ENCODE measurements around the gene IL2RG. TPM values are rescaled to one million over a fixed set of nuclear protein-coding genes. Genes with fewer than 3 reads are reported as not detected.

Gene IL2RG
- total RNA-seq, 1 donor from 2014 or later, result 1.0 TPM

DNA sequence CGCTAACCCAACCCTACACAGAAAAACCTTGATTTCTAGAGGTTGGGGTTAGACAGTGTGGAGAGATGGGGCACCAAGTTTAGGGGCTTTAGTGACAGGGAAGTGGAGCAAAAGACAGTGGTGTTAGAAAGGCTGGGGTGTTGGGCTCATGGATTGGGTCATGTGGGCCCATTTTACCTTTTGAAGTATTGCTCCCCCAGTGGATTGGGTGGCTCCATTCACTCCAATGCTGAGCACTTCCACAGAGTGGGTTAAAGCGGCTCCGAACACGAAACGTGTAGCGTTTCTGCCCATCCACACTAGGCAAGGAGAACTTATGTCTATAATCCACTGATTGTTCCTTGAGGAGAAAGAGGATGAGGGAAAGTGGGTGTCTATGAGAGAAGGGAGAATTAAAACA, 2.3 kb downstream of the IL2RG start:
- Histone ChIP-seq H3K27ac (ENCODE audit: low read depth, low read length) (no peak overlapping the region), H3K4me1 (ENCODE audit: control insufficient read depth in 3 of 3, insufficient read depth in 3 of 3, low read length in 3 of 3) (no peaks in the 10 kb centered on the region), H3K4me3 (ENCODE audit: low read length in 3 of 3) (no peak overlapping the region), H3K9ac (ENCODE audit: low read depth in 1 of 3, low read length in 3 of 3) (no peak overlapping the region), H3K36me3 (ENCODE audit: control insufficient read depth in 3 of 3, insufficient read depth in 3 of 3, low read length in 3 of 3) (no peaks in the 10 kb centered on the region), H3K9me3 (ENCODE audit: control insufficient read depth in 3 of 3, low read length in 3 of 3) (no peaks in the 10 kb centered on the region), H3K27me3 (ENCODE audit: control insufficient read depth in 3 of 3, insufficient read depth in 3 of 3, low read length in 3 of 3) (peaks cover 0 to 5% (median 0%) of the 10 kb centered on the region in 3 donors)

DNA sequence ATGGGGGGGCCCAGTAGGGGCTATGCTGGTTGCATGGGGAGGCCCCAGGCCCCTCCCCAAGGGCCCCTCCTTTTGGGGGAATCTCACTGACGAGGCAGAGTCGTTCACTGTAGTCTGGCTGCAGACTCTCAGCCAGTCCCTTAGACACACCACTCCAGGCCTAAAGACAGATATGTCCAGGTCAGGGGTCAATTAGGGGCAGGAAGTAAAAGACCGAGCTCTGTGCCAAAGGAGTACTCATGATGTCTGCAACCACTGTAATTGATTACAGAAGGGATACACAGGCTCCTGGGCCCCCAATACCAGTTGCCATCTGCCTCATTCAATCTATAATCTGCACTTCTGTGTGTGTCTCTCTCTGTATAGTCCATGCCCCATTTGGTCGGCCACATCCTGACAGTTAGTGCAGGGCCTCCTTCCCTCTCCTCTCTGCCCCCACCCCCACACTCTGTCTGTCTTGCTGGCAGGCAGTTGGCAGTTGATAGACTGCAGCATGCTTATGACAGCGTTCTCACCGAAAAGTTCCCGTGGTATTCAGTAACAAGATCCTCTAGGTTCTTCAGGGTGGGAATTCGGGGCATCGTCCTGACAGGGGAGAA, 3.5 kb downstream of the IL2RG start:
- Histone ChIP-seq H3K27me3 (ENCODE audit: control insufficient read depth in 3 of 3, insufficient read depth in 3 of 3, low read length in 3 of 3) (peaks cover 0 to 5% (median 0%) of the 10 kb centered on the region in 3 donors), H3K9ac (ENCODE audit: low read depth in 1 of 3, low read length in 3 of 3) (no peak overlapping the region), H3K4me1 (ENCODE audit: control insufficient read depth in 3 of 3, insufficient read depth in 3 of 3, low read length in 3 of 3) (no peaks in the 10 kb centered on the region), H3K36me3 (ENCODE audit: control insufficient read depth in 3 of 3, insufficient read depth in 3 of 3, low read length in 3 of 3) (no peaks in the 10 kb centered on the region), H3K9me3 (ENCODE audit: control insufficient read depth in 3 of 3, low read length in 3 of 3) (no peaks in the 10 kb centered on the region), H3K27ac (ENCODE audit: low read depth, low read length) (no peak overlapping the region), H3K4me3 (ENCODE audit: low read length in 3 of 3) (no peak overlapping the region)

DNA sequence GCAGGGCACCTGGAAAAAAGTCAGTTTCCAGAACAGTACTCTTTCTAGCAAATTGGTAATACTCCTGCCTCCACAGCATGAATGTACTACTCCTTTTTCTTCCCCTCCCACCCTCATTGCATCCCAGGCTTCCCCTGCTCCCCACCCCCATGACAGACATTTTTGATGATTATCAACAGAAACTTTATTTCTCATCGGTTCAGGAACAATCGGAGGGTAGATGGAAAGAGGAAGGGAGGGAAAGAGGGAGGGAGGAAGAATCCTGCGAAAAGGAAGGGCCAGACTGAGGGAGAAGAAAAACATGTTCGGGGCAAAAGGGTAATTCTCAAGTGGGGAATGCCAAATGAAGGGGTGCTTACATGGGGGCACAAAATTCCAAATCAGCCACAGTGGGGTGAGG, 4.1 kb downstream of the IL2RG start:
- Histone ChIP-seq H3K9ac (ENCODE audit: low read depth in 1 of 3, low read length in 3 of 3) (no peak overlapping the region), H3K4me1 (ENCODE audit: control insufficient read depth in 3 of 3, insufficient read depth in 3 of 3, low read length in 3 of 3) (no peaks in the 10 kb centered on the region), H3K4me3 (ENCODE audit: low read length in 3 of 3) (no peak overlapping the region), H3K9me3 (ENCODE audit: control insufficient read depth in 3 of 3, low read length in 3 of 3) (no peaks in the 10 kb centered on the region), H3K27me3 (ENCODE audit: control insufficient read depth in 3 of 3, insufficient read depth in 3 of 3, low read length in 3 of 3) (peaks cover 0 to 5% (median 0%) of the 10 kb centered on the region in 3 donors), H3K27ac (ENCODE audit: low read depth, low read length) (no peak overlapping the region), H3K36me3 (ENCODE audit: control insufficient read depth in 3 of 3, insufficient read depth in 3 of 3, low read length in 3 of 3) (no peaks in the 10 kb centered on the region)

DNA sequence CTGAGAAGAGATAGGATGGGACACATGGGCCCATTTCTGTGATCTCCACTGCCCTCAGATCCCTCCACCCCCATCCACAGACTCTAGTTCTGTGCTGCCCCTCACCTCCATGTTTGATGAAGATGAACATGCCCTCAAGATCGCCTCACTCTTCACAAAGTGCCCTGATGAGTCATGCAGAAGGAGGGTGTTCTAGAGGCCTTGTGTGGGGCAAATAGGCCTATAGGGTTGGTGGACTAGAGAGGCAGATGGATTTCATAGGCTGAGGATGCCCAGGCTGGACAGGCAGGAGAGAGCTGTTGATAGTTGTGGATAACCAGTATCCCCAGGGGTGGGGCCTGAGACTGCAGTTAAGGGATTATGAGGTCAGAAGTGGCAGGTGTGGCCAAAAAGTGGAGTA, 5.0 kb downstream of the IL2RG start, which contains the start of gene CXorf65:
TSS of gene CXorf65 (minus strand) at position 314 of the 400 bp plus-strand sequence. CDS start at position 130, 184 bp downstream.
- Histone ChIP-seq H3K27me3 (ENCODE audit: control insufficient read depth in 3 of 3, insufficient read depth in 3 of 3, low read length in 3 of 3) (peaks cover 0 to 5% (median 0%) of the 10 kb centered on the region in 3 donors), H3K9me3 (ENCODE audit: control insufficient read depth in 3 of 3, low read length in 3 of 3) (no peaks in the 10 kb centered on the region), H3K9ac (ENCODE audit: low read depth in 1 of 3, low read length in 3 of 3) (no peak within 1 kb of the TSS), H3K4me1 (ENCODE audit: control insufficient read depth in 3 of 3, insufficient read depth in 3 of 3, low read length in 3 of 3) (no peaks in the 10 kb centered on the region), H3K36me3 (ENCODE audit: control insufficient read depth in 3 of 3, insufficient read depth in 3 of 3, low read length in 3 of 3) (no peaks in the 10 kb centered on the region), H3K4me3 (ENCODE audit: low read length in 3 of 3) (no peak within 1 kb of the TSS), H3K27ac (ENCODE audit: low read depth, low read length) (no peak within 1 kb of the TSS)

DNA sequence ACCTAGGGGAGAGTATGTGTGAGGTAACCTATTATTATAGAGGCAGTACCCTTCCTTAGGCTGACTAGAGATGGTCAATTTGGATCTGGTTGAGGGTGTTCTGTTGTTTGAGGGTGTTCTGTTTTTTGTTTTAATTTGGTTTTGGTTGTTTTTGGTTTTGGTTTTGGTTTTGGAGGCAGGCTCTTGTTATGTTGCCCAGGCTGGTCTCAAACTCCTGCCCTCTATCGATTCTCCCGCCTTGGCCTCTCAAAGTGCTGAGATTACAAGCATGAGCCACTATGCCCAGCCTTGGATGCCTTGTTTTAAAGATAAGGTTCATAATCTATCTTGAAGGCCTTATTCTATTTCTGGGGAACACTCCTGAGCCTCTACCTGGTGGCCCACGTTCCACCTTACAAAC, 5.7 kb downstream of the IL2RG start:
- no peaks in the 10 kb centered on the region for H3K4me1 ChIP-seq (ENCODE audit: control insufficient read depth in 3 of 3, insufficient read depth in 3 of 3, low read length in 3 of 3)
- H3K27me3 ChIP-seq (ENCODE audit: control insufficient read depth in 3 of 3, insufficient read depth in 3 of 3, low read length in 3 of 3), result peaks cover 0 to 4% (median 0%) of the 10 kb centered on the region in 3 donors
- no peaks in the 10 kb centered on the region for H3K9me3 ChIP-seq (ENCODE audit: control insufficient read depth in 3 of 3, low read length in 3 of 3)
- no peak overlapping the region for H3K9ac ChIP-seq (ENCODE audit: low read depth in 1 of 3, low read length in 3 of 3)
- H3K27ac ChIP-seq (ENCODE audit: low read depth, low read length), result no peak overlapping the region
- no peak overlapping the region for H3K4me3 ChIP-seq (ENCODE audit: low read length in 3 of 3)
- H3K36me3 ChIP-seq (ENCODE audit: control insufficient read depth in 3 of 3, insufficient read depth in 3 of 3, low read length in 3 of 3), result peaks cover 0 to 2% (median 0%) of the 10 kb centered on the region in 3 donors

DNA sequence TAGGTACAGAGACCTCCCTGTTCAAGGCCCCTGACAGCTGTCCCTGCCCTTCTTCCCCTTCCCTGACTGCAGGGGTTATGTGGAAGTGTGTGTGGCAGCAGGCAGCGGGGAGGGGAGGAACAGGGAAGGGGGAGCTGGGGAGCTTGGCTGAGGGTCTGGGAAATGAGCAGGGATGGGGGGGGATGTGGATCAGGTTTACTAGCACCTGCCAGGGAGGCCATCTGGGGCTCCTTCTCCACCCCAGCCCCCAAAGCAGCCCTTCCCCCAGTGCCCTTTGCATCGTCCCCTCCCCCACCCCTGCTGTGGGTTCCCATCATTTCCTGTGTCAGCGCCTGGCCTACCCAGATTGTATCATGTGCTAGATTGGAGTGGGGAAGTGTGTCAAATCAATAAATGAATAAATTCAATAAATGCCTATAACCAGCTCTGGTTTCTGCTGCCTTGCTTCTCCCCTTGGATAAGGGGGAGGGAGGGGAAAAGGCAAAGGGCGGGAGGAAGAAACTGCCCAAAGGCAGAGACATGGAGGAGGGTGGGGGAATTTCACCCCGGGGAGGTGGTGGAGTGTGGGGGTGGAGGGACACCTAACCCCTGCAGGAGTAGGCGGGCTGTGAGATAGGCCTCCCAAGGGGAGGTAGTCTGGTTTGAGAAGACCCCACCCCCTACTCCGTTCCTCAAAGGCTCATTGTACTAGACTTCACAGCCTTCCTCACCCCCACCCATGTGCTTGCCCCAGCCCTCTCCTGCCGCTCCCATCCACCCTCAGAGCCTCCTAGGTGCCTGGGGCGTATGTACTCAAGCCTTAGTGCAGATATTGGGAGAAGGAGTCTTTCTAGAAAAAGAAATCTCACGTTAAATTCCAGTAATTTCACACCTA, 8.0 kb downstream of the IL2RG start:
- Histone ChIP-seq H3K4me3 (ENCODE audit: low read length in 3 of 3) (no peak overlapping the region), H3K4me1 (ENCODE audit: control insufficient read depth in 3 of 3, insufficient read depth in 3 of 3, low read length in 3 of 3) (peaks cover 0 to 3% (median 3%) of the 10 kb centered on the region in 3 donors), H3K27me3 (ENCODE audit: control insufficient read depth in 3 of 3, insufficient read depth in 3 of 3, low read length in 3 of 3) (no peaks in the 10 kb centered on the region), H3K36me3 (ENCODE audit: control insufficient read depth in 3 of 3, insufficient read depth in 3 of 3, low read length in 3 of 3) (peaks cover 0 to 2% (median 0%) of the 10 kb centered on the region in 3 donors), H3K9me3 (ENCODE audit: control insufficient read depth in 3 of 3, low read length in 3 of 3) (no peaks in the 10 kb centered on the region), H3K27ac (ENCODE audit: low read depth, low read length) (no peak overlapping the region), H3K9ac (ENCODE audit: low read depth in 1 of 3, low read length in 3 of 3) (no peak overlapping the region)

DNA sequence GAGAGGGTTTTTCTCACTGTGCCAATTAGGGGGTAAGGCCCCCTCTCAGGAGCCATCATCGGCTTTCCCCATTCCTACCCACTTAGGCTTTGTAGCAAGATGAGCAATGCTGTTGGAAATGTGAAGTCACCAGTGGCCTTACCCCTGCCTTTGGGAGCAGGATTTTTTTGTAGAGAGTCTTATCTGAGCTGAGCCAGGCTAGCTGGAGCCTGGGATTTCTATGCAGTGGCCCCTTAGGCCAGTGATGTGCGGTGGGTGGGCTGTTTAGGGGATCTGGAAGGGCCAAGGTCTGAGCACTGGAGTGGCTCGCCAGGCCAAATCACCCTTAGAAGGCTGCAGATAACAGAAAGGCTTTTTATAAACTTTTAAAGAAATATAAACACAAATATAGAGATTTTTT, 9.1 kb downstream of the IL2RG start:
- H3K36me3 ChIP-seq (ENCODE audit: control insufficient read depth in 3 of 3, insufficient read depth in 3 of 3, low read length in 3 of 3), result peaks cover 0 to 2% (median 0%) of the 10 kb centered on the region in 3 donors
- H3K9me3 ChIP-seq (ENCODE audit: control insufficient read depth in 3 of 3, low read length in 3 of 3), result no peaks in the 10 kb centered on the region
- no peaks in the 10 kb centered on the region for H3K27me3 ChIP-seq (ENCODE audit: control insufficient read depth in 3 of 3, insufficient read depth in 3 of 3, low read length in 3 of 3)
- H3K9ac ChIP-seq (ENCODE audit: low read depth in 1 of 3, low read length in 3 of 3), result no peak overlapping the region
- H3K4me3 ChIP-seq (ENCODE audit: low read length in 3 of 3), result no peak overlapping the region
- H3K27ac ChIP-seq (ENCODE audit: low read depth, low read length), result no peak overlapping the region
- peaks cover 3 to 6% (median 6%) of the 10 kb centered on the region in 3 donors for H3K4me1 ChIP-seq (ENCODE audit: control insufficient read depth in 3 of 3, insufficient read depth in 3 of 3, low read length in 3 of 3)

DNA sequence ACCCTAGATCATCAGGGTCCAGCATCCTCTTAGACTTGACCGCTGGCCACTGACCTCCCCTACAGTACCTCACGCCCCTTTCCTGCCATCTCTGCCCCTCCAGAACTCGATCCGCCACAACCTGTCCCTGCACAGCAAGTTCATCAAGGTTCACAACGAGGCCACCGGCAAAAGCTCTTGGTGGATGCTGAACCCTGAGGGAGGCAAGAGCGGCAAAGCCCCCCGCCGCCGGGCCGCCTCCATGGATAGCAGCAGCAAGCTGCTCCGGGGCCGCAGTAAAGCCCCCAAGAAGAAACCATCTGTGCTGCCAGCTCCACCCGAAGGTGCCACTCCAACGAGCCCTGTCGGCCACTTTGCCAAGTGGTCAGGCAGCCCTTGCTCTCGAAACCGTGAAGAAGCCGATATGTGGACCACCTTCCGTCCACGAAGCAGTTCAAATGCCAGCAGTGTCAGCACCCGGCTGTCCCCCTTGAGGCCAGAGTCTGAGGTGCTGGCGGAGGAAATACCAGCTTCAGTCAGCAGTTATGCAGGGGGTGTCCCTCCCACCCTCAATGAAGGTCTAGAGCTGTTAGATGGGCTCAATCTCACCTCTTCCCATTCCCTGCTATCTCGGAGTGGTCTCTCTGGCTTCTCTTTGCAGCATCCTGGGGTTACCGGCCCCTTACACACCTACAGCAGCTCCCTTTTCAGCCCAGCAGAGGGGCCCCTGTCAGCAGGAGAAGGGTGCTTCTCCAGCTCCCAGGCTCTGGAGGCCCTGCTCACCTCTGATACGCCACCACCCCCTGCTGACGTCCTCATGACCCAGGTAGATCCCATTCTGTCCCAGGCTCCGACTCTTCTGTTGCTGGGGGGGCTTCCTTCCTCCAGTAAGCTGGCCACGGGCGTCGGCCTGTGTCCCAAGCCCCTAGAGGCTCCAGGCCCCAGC, 10.5 kb downstream of the IL2RG start:
- peaks cover 3 to 12% (median 7%) of the 10 kb centered on the region in 3 donors for H3K4me1 ChIP-seq (ENCODE audit: control insufficient read depth in 3 of 3, insufficient read depth in 3 of 3, low read length in 3 of 3)
- no peaks in the 10 kb centered on the region for H3K9me3 ChIP-seq (ENCODE audit: control insufficient read depth in 3 of 3, low read length in 3 of 3)
- peaks cover 0 to 2% (median 0%) of the 10 kb centered on the region in 3 donors for H3K36me3 ChIP-seq (ENCODE audit: control insufficient read depth in 3 of 3, insufficient read depth in 3 of 3, low read length in 3 of 3)
- H3K4me3 ChIP-seq (ENCODE audit: low read length in 3 of 3), result no peak overlapping the region
- H3K27me3 ChIP-seq (ENCODE audit: control insufficient read depth in 3 of 3, insufficient read depth in 3 of 3, low read length in 3 of 3), result no peaks in the 10 kb centered on the region
- H3K9ac ChIP-seq (ENCODE audit: low read depth in 1 of 3, low read length in 3 of 3), result no peak overlapping the region
- H3K27ac ChIP-seq (ENCODE audit: low read depth, low read length), result no peak overlapping the region

DNA sequence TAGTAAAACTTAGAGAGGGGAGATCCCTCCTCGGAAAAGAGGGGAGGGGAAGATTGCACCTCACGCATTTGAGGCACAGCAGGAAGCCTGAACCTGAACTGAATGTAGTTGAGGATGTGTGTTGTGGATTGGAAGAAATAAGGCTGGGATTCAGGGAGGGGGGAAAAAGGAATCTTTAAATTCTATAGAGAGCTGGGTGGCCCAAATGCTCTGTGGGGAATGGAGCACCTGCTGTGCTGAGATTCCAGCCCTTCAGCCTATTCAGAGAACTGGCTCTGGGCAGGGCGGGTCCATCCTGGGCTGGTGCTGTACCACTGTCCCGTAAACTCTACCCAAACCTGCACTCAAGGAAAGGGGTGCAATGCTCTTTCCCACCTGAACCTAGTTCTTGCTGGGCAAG, 11.6 kb downstream of the IL2RG start:
- Histone ChIP-seq H3K9ac (ENCODE audit: low read depth in 1 of 3, low read length in 3 of 3) (no peak overlapping the region), H3K27ac (ENCODE audit: low read depth, low read length) (no peak overlapping the region), H3K36me3 (ENCODE audit: control insufficient read depth in 3 of 3, insufficient read depth in 3 of 3, low read length in 3 of 3) (peaks cover 0 to 2% (median 0%) of the 10 kb centered on the region in 3 donors), H3K27me3 (ENCODE audit: control insufficient read depth in 3 of 3, insufficient read depth in 3 of 3, low read length in 3 of 3) (no peaks in the 10 kb centered on the region), H3K4me3 (ENCODE audit: low read length in 3 of 3) (no peak overlapping the region), H3K4me1 (ENCODE audit: control insufficient read depth in 3 of 3, insufficient read depth in 3 of 3, low read length in 3 of 3) (peaks cover 9 to 12% (median 10%) of the 10 kb centered on the region in 3 donors), H3K9me3 (ENCODE audit: control insufficient read depth in 3 of 3, low read length in 3 of 3) (no peaks in the 10 kb centered on the region)
